Measurements from ENCODE around the gene CAPZA1.
"Not testable (repeated sequence)": the region's sequence is repeated elsewhere in the genome, so short reads cannot be mapped to it uniquely, and the experiment has no call there.

The CAPZA1 gene

GRCh38 chr1:112614460-112615065 is 5.1 kb upstream of the CAPZA1 start:
- H3K36me3 ChIP-seq (ENCODE audit: insufficient read depth): no peaks in the 10 kb centered on the region
- H3K27me3 ChIP-seq (ENCODE audit: insufficient read depth, low read depth): no peaks in the 10 kb centered on the region
- no peak overlapping the region for H3K4me3 ChIP-seq (IDR thresholded peaks at IDR 0.05; ENCODE audit: insufficient read depth, low read depth, low read length)
- no peaks in the 10 kb centered on the region for H3K4me1 ChIP-seq (ENCODE audit: low read depth, poor library complexity, severe bottlenecking)
- H3K27ac ChIP-seq: no peak overlapping the region
- H3K79me2 ChIP-seq (ENCODE audit: insufficient read depth, low read depth): no peaks in the 10 kb centered on the region; the same call in 1 of the 2 replicates
- H3K9ac ChIP-seq: no peak overlapping the region
- H4K20me1 ChIP-seq (ENCODE audit: insufficient read depth): no peaks in the 10 kb centered on the region
- H2AFZ ChIP-seq (ENCODE audit: low read depth): no peak overlapping the region
- peak; percentile 46 for TF ChIP-seq CTCF (conservative IDR thresholded peaks at IDR 0.05; ENCODE audit: low read depth, low read length)
- no peak overlapping the region for H3K4me2 ChIP-seq

GRCh38 chr1:112618114-112618720 is 1.4 kb upstream of the CAPZA1 start:
- peak overlapping the region; percentile 79 for H2AFZ ChIP-seq (ENCODE audit: low read depth)
- peak overlapping the region; percentile 98 for H3K9ac ChIP-seq
- H3K4me2 ChIP-seq: peak overlapping the region; percentile 78; the same call in 1 of the 2 replicates
- peak overlapping the region; percentile 96 for H3K27ac ChIP-seq
- TF ChIP-seq CTCF (conservative IDR thresholded peaks at IDR 0.05; ENCODE audit: low read depth, low read length): no peak
- H3K79me2 ChIP-seq (ENCODE audit: insufficient read depth, low read depth): peaks cover 35% of the 10 kb centered on the region
- H4K20me1 ChIP-seq (ENCODE audit: insufficient read depth): no peaks in the 10 kb centered on the region
- no peaks in the 10 kb centered on the region for H3K27me3 ChIP-seq (ENCODE audit: insufficient read depth, low read depth)
- peaks cover 20% of the 10 kb centered on the region for H3K4me1 ChIP-seq (ENCODE audit: low read depth, poor library complexity, severe bottlenecking)
- no peaks in the 10 kb centered on the region for H3K36me3 ChIP-seq (ENCODE audit: insufficient read depth)
- peak overlapping the region; percentile 7 for H3K4me3 ChIP-seq (IDR thresholded peaks at IDR 0.05; ENCODE audit: insufficient read depth, low read depth, low read length)

GRCh38 chr1:112618721-112619517 is 713 bp upstream of the CAPZA1 start, which contains the start of gene ST7L:
TSS of gene ST7L (minus strand) at chr1:112619141. CDS start at chr1:112619113, 28 bp downstream.
- no peak for TF ChIP-seq CTCF (conservative IDR thresholded peaks at IDR 0.05; ENCODE audit: low read depth, low read length)
- Histone ChIP-seq H3K4me2 (peak within 1 kb of the TSS; percentile 78), H3K36me3 (ENCODE audit: insufficient read depth) (no peaks in the 10 kb centered on the region), H3K4me1 (ENCODE audit: low read depth, poor library complexity, severe bottlenecking) (peaks cover 26% of the 10 kb centered on the region), H3K27ac (peak within 1 kb of the TSS; percentile 96), H3K9ac (peak within 1 kb of the TSS; percentile 98), H3K4me3 (IDR thresholded peaks at IDR 0.05; ENCODE audit: insufficient read depth, low read depth, low read length) (peak within 1 kb of the TSS; percentile 39), H2AFZ (ENCODE audit: low read depth) (peak within 1 kb of the TSS; percentile 79), H3K79me2 (ENCODE audit: insufficient read depth, low read depth) (peaks cover 42% of the 10 kb centered on the region), H3K27me3 (ENCODE audit: insufficient read depth, low read depth) (no peaks in the 10 kb centered on the region), H4K20me1 (ENCODE audit: insufficient read depth) (no peaks in the 10 kb centered on the region)

- peaks cover 37% of the 10 kb centered on the region for H3K4me1 ChIP-seq (ENCODE audit: low read depth, poor library complexity, severe bottlenecking)
- H3K4me2 ChIP-seq: peak overlapping the region; percentile 97
- H3K79me2 ChIP-seq (ENCODE audit: insufficient read depth, low read depth): peaks cover 56% of the 10 kb centered on the region
- peak overlapping the region; percentile 96 for H3K27ac ChIP-seq
- peak overlapping the region; percentile 3 for H3K4me3 ChIP-seq (IDR thresholded peaks at IDR 0.05; ENCODE audit: insufficient read depth, low read depth, low read length)
- H4K20me1 ChIP-seq (ENCODE audit: insufficient read depth): no peaks in the 10 kb centered on the region
- no peak for TF ChIP-seq CTCF (conservative IDR thresholded peaks at IDR 0.05; ENCODE audit: low read depth, low read length)
- no peaks in the 10 kb centered on the region for H3K27me3 ChIP-seq (ENCODE audit: insufficient read depth, low read depth)
- H2AFZ ChIP-seq (ENCODE audit: low read depth): peak overlapping the region; percentile 52; the same call in 1 of the 2 replicates
- peak overlapping the region; percentile 98 for H3K9ac ChIP-seq
- H3K36me3 ChIP-seq (ENCODE audit: insufficient read depth): no peaks in the 10 kb centered on the region
Observed at GRCh38 chr1:112620377-112620695, 704 bp downstream of the CAPZA1 start.

- H3K27ac ChIP-seq; H3K9ac ChIP-seq; H3K36me3 ChIP-seq (ENCODE audit: insufficient read depth); H3K27me3 ChIP-seq (ENCODE audit: insufficient read depth, low read depth); H4K20me1 ChIP-seq (ENCODE audit: insufficient read depth); H2AFZ ChIP-seq (ENCODE audit: low read depth); H3K4me3 ChIP-seq (IDR thresholded peaks at IDR 0.05; ENCODE audit: insufficient read depth, low read depth, low read length); H3K4me2 ChIP-seq: not testable (repeated sequence)
- peaks cover 98% of the 10 kb centered on the region for H3K79me2 ChIP-seq (ENCODE audit: insufficient read depth, low read depth)
- peaks cover 47% of the 10 kb centered on the region for H3K4me1 ChIP-seq (ENCODE audit: low read depth, poor library complexity, severe bottlenecking)
Observed at GRCh38 chr1:112624493-112624892, 4.9 kb downstream of the CAPZA1 start.

Measured in KMS-11 (cell line).